HG03066 (cell line): Measurements from ENCODE around the gene RBMX.

Experiments
- ATAC-seq: cut with Tn5 transposase; IDR thresholded peaks from one replicate; pipeline ENCODE4 v1.9.1; 2021; ENCODE audit warnings: low read depth; ENCODE audit not compliant: unreplicated experiment

The RBMX gene

GRCh38 chrX:136849395-136849794 lies 31.1 kb downstream of the RBMX start:
- no peak for ATAC-seq

- no peak for ATAC-seq
Measured at GRCh38 chrX:136847874-136848273, 32.7 kb downstream of the RBMX start.

GRCh38 chrX:136839196-136839595 lies 41.3 kb downstream of the RBMX start:
- no peak for ATAC-seq

GRCh38 chrX:136835761-136836160 lies 44.8 kb downstream of the RBMX start:
- ATAC-seq, result no peak

GRCh38 chrX:136829413-136829812 lies 51.1 kb downstream of the RBMX start:
- no peak for ATAC-seq

- no peak for ATAC-seq
Measured at GRCh38 chrX:136828830-136829229, 51.7 kb downstream of the RBMX start.

- ATAC-seq, result no peak
Measured at GRCh38 chrX:136827026-136827425, 53.5 kb downstream of the RBMX start.

GRCh38 chrX:136825771-136826170 lies 54.8 kb downstream of the RBMX start:
- no peak for ATAC-seq
